ENCODE data around the gene ADAM8. TPM values are rescaled to one million over a fixed set of nuclear protein-coding genes. Genes with fewer than 3 reads are reported as not detected.

ADAM8 gene
- total and polyA plus RNA-seq, 2 donors (not counting 1 experiment from before 2014, with no cell fraction given): 116 to 196 TPM

- intact Hi-C loops (cut with micrococcal nuclease): loop anchor here (5.0 kb wide), 3 partner anchors 108 to 932 kb away; partner anchors contain the start of genes ECHS1 and LRRC27
- peaks cover 53% of the 10 kb centered on the region for H3K4me1 Mint-ChIP-seq
- no peak for TF ChIP-seq CTCF (IDR thresholded peaks at IDR 0.05)
- no peak for TF ChIP-seq EZH2 (IDR thresholded peaks at IDR 0.05; ENCODE audit: borderline replicate concordance, insufficient read depth, low read depth, low read length, poor library complexity, severe bottlenecking)
- H3K4me3 Mint-ChIP-seq: peak overlapping the region; percentile 61
- H3K4me2 ChIP-seq (replicated peaks; ENCODE audit: low read depth, low read length, poor library complexity, severe bottlenecking): peak overlapping the region; percentile 54
- H3K9me3 ChIP-seq (ENCODE audit: control extremely low read depth in 1 of 3, control insufficient read depth in 2 of 3, insufficient read depth in 1 of 3, low read length in 2 of 3): no peaks in the 10 kb centered on the region
- POLR2A ChIA-PET: interaction anchor here (0.5 to 2.4 kb wide), 3 partner anchors 10 to 31 kb away, joined by 3 to 11 read pairs (median 4); no protein-coding TSS in a partner anchor
- CTCF ChIA-PET: interaction anchor here (1.1 to 8.9 kb wide), 5 partner anchors 11 to 115 kb away, joined by 3 to 80 read pairs (median 5); partner anchors contain the start of gene ADAM8
- H3K27ac ChIP-seq (ENCODE audit: low read length in 2 of 2): no peak overlapping the region
- H3K4me1 ChIP-seq (ENCODE audit: control insufficient read depth in 2 of 2, insufficient read depth in 2 of 2, low read length in 2 of 2): peaks cover 34 to 51% of the 10 kb centered on the region in 2 donors
- peak overlapping the region; percentile 79 for H3K27ac Mint-ChIP-seq
- whole genome bisulfite sequencing (ENCODE audit: insufficient coverage): 44% methylated on average over 8 of the region's 9 CpGs
- ATAC-seq (ENCODE audit: low read depth): no peak
- no peaks in the 10 kb centered on the region for H3K27me3 Mint-ChIP-seq
- H3K36me3 ChIP-seq (replicated peaks in 1 of 2; ENCODE audit: control extremely low read depth in 1 of 2, control insufficient read depth in 1 of 2, extremely low read depth in 1 of 2, insufficient read depth in 2 of 2, low read length in 1 of 2): peaks cover 0 to 34% of the 10 kb centered on the region in 2 experiments
- no peaks in the 10 kb centered on the region for H3K27me3 ChIP-seq (replicated peaks in 1 of 4; ENCODE audit: control extremely low read depth in 1 of 4, control insufficient read depth in 3 of 4, insufficient read depth in 4 of 4, low read length in 3 of 4)
- H3K4me3 ChIP-seq (ENCODE audit: control extremely low read depth in 1 of 5, extremely low read depth in 1 of 5, insufficient read depth in 1 of 5, low read depth in 2 of 5, low read length in 4 of 5): no peak overlapping the region
- H2AFZ ChIP-seq (ENCODE audit: insufficient read depth, low read depth, low read length, poor library complexity, severe bottlenecking): no peak overlapping the region
- no peak overlapping the region for H3K9ac ChIP-seq (ENCODE audit: low read length)
- H3K9me3 Mint-ChIP-seq (ENCODE audit: insufficient read depth): no peaks in the 10 kb centered on the region
- H4K20me1 ChIP-seq (ENCODE audit: control insufficient read depth, insufficient read depth, low read length, poor library complexity, severe bottlenecking): peaks cover 13% of the 10 kb centered on the region
- H3K79me2 ChIP-seq (ENCODE audit: control insufficient read depth, insufficient read depth, low read length): no peaks in the 10 kb centered on the region
- peak; percentile 68 for DNase-seq
Measured at GRCh38 chr10:133264461-133264860, 12.2 kb downstream of the ADAM8 start.

- H3K27ac Mint-ChIP-seq: no peak overlapping the region
- ChIA-PET CTCF (interaction anchor here (0.8 to 8.9 kb wide), 6 partner anchors 11 to 114 kb away, joined by 3 to 80 read pairs (median 4); partner anchors contain the start of gene ADAM8), POLR2A (interaction anchor here (0.6 to 2.4 kb wide), 3 partner anchors 11 to 17 kb away, joined by 3 to 11 read pairs (median 3); no protein-coding TSS in a partner anchor)
- peaks cover 59% of the 10 kb centered on the region for H3K4me1 Mint-ChIP-seq
- H3K9me3 Mint-ChIP-seq (ENCODE audit: insufficient read depth): no peaks in the 10 kb centered on the region
- H3K27me3 Mint-ChIP-seq: no peaks in the 10 kb centered on the region
- TF ChIP-seq EZH2 (IDR thresholded peaks at IDR 0.05; ENCODE audit: borderline replicate concordance, insufficient read depth, low read depth, low read length, poor library complexity, severe bottlenecking) (no peak), CTCF (IDR thresholded peaks at IDR 0.05) (no peak)
- H3K4me3 Mint-ChIP-seq: peak overlapping the region; percentile 19
- Histone ChIP-seq H4K20me1 (ENCODE audit: control insufficient read depth, insufficient read depth, low read length, poor library complexity, severe bottlenecking) (peaks cover 5% of the 10 kb centered on the region), H3K4me2 (replicated peaks; ENCODE audit: low read depth, low read length, poor library complexity, severe bottlenecking) (no peak overlapping the region), H2AFZ (ENCODE audit: insufficient read depth, low read depth, low read length, poor library complexity, severe bottlenecking) (no peak overlapping the region), H3K4me1 (ENCODE audit: control insufficient read depth in 2 of 2, insufficient read depth in 2 of 2, low read length in 2 of 2) (peaks cover 42 to 59% of the 10 kb centered on the region in 2 donors), H3K4me3 (ENCODE audit: control extremely low read depth in 1 of 5, extremely low read depth in 1 of 5, insufficient read depth in 1 of 5, low read depth in 2 of 5, low read length in 4 of 5) (no peak overlapping the region), H3K9me3 (ENCODE audit: control extremely low read depth in 1 of 3, control insufficient read depth in 2 of 3, insufficient read depth in 1 of 3, low read length in 2 of 3) (no peaks in the 10 kb centered on the region), H3K36me3 (replicated peaks in 1 of 2; ENCODE audit: control extremely low read depth in 1 of 2, control insufficient read depth in 1 of 2, extremely low read depth in 1 of 2, insufficient read depth in 2 of 2, low read length in 1 of 2) (peaks cover 0 to 26% of the 10 kb centered on the region in 2 experiments), H3K27me3 (replicated peaks in 1 of 4; ENCODE audit: control extremely low read depth in 1 of 4, control insufficient read depth in 3 of 4, insufficient read depth in 4 of 4, low read length in 3 of 4) (no peaks in the 10 kb centered on the region), H3K9ac (ENCODE audit: low read length) (no peak overlapping the region), H3K27ac (ENCODE audit: low read length in 2 of 2) (no peak overlapping the region), H3K79me2 (ENCODE audit: control insufficient read depth, insufficient read depth, low read length) (no peaks in the 10 kb centered on the region)
- intact Hi-C loops (cut with micrococcal nuclease): loop anchor here (5.0 kb wide), 3 partner anchors 109 to 931 kb away; partner anchors contain the start of genes ECHS1 and LRRC27
- WGBS (ENCODE audit: insufficient coverage): 98% methylated on average over 10 of the region's 10 CpGs
- no peak for DNase-seq
- ATAC-seq (ENCODE audit: low read depth): no peak
Measured at GRCh38 chr10:133263674-133264073, 13.0 kb downstream of the ADAM8 start.
